NT2/D1 (cell line): ENCODE measurements around the gene PLXNA2.

Source experiments
- YY1 ChIP-seq: IDR thresholded peaks from 2 replicates; pipeline ENCODE4 v1.6.1; 2011; ENCODE audit not compliant: insufficient read length, insufficient read depth
- ZNF274 ChIP-seq: IDR thresholded peaks from 2 replicates; pipeline ENCODE4 v1.6.1; 2011; ENCODE audit warnings: mild to moderate bottlenecking, low read depth, low read length

DNA sequence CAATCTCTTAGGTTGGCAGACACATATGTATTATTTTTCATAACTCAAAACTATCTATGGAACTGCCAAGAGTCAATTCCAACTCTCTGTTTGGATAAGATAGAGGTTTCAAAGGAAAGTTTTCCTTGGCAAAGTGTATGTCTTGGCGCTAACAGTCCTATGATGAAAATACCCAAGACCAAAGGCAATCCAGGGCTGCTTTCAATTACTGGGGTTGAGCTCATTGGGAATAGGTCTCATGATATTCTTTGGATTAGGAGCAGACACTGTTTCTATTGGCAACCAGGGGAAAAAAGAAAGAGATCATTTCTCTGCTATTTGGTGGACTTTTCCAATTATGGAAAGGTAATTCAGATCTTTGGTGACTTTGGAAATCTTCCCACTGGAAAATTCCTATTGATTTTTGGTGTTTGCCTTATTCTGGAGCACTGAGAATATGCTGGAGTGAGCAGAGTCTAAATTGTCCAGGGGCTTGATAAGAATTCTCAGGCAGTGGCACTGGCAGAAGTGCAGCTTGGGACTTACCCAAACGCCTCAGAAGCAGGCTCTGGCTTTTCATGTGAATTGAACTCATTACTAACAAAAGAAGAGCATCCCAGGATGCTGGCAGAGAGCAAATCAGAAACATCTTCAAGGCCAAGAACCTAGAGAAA is 20.4 kb upstream of the PLXNA2 start:
- TF ChIP-seq YY1 (no peak), ZNF274 (no peak)
